ENCODE results near the gene UFM1. TPM values are rescaled to one million over a fixed set of nuclear protein-coding genes. Genes with fewer than 3 reads are reported as not detected.

The UFM1 gene
- total and polyA plus RNA-seq, 2 donors (not counting 3 experiments of a cell fraction or from before 2014, with no cell fraction given): 16.8 to 51.5 TPM

- DNase-seq (ENCODE audit: low read depth, low spot score): no peak
- Histone ChIP-seq H3K9me1 (replicated peaks; ENCODE audit: control insufficient read depth, extremely low read depth, insufficient read depth, low read length) (no peaks in the 10 kb centered on the region), H3K27ac (ENCODE audit: insufficient read depth, low read depth, low read length) (no peak overlapping the region), H3K27me3 (ENCODE audit: control insufficient read depth in 2 of 2, insufficient read depth in 2 of 2, low read length in 2 of 2) (no peaks in the 10 kb centered on the region), H3K9ac (replicated peaks; ENCODE audit: extremely low read depth, insufficient read depth, low read length) (no peak overlapping the region), H3K36me3 (ENCODE audit: control insufficient read depth in 2 of 2, extremely low read depth in 1 of 2, insufficient read depth in 2 of 2, low read length in 2 of 2) (no peaks in the 10 kb centered on the region), H3K79me2 (ENCODE audit: control insufficient read depth, insufficient read depth, low read length) (no peaks in the 10 kb centered on the region), H3K4me3 (replicated peaks in 1 of 3; ENCODE audit: insufficient read depth in 1 of 3, low read depth in 1 of 3, low read length in 3 of 3) (no peak overlapping the region), H4K20me1 (replicated peaks; ENCODE audit: control insufficient read depth, extremely low read depth, insufficient read depth, low read length) (no peaks in the 10 kb centered on the region), H3K4me1 (ENCODE audit: control insufficient read depth, extremely low read depth, insufficient read depth, low read length) (no peaks in the 10 kb centered on the region), H3K4me2 (ENCODE audit: insufficient read depth, low read length) (no peak overlapping the region), H3K9me3 (replicated peaks; ENCODE audit: control insufficient read depth, insufficient read depth, low read length) (no peaks in the 10 kb centered on the region), H2AFZ (ENCODE audit: low read depth, low read length) (no peak overlapping the region)
- FAIRE-seq: no peak
- POLR2A ChIA-PET: no interaction called here
- CTCF ChIA-PET: no interaction called here
- intact Hi-C loops (cut with micrococcal nuclease) (no loop called here), dilution Hi-C loops (cut with MboI; ENCODE audit: extremely low pct_ligation_motif_present, low sequenced_read_pairs) (no loop called here)
- TF ChIP-seq FOS (IDR thresholded peaks at IDR 0.05; ENCODE audit: borderline replicate concordance, insufficient read depth, low read length) (no peak), POLR2A (IDR thresholded peaks at IDR 0.05; ENCODE audit: low read depth, low read length) (no peak), MAX (IDR thresholded peaks at IDR 0.05; ENCODE audit: insufficient read depth, insufficient read length) (no peak), JUN (IDR thresholded peaks at IDR 0.05; ENCODE audit: borderline replicate concordance, insufficient read depth, insufficient read length, low read depth) (no peak), POLR2AphosphoS5 (IDR thresholded peaks at IDR 0.05; ENCODE audit: insufficient read depth, low read depth, low read length) (no peak), GATA2 (IDR thresholded peaks at IDR 0.05; ENCODE audit: insufficient read depth, insufficient read length, low read depth, low read length) (no peak), MYC (IDR thresholded peaks at IDR 0.05; ENCODE audit: low read depth, low read length) (no peak), EZH2 (IDR thresholded peaks at IDR 0.05; ENCODE audit: borderline replicate concordance, low read depth, low read length, severe bottlenecking) (no peak)
- TF ChIP-seq, protein P1, sequence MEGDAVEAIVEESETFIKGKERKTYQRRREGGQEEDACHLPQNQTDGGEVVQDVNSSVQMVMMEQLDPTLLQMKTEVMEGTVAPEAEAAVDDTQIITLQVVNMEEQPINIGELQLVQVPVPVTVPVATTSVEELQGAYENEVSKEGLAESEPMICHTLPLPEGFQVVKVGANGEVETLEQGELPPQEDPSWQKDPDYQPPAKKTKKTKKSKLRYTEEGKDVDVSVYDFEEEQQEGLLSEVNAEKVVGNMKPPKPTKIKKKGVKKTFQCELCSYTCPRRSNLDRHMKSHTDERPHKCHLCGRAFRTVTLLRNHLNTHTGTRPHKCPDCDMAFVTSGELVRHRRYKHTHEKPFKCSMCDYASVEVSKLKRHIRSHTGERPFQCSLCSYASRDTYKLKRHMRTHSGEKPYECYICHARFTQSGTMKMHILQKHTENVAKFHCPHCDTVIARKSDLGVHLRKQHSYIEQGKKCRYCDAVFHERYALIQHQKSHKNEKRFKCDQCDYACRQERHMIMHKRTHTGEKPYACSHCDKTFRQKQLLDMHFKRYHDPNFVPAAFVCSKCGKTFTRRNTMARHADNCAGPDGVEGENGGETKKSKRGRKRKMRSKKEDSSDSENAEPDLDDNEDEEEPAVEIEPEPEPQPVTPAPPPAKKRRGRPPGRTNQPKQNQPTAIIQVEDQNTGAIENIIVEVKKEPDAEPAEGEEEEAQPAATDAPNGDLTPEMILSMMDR (IDR thresholded peaks at IDR 0.05; ENCODE audit: extremely low read depth in 1 of 2, insufficient read depth in 1 of 2, low read depth in 1 of 2, low read length in 2 of 2): no peak
- BruUV-seq (replicated peaks): no TSS peak
Observed at GRCh38 chr13:38301236-38301635, 48.4 kb upstream of the UFM1 start.

All from endothelial cell of umbilical vein (primary cell).